Hepatocyte (in vitro differentiated cells): ENCODE results near the gene CCDC9. TPM values are rescaled to one million over a fixed set of nuclear protein-coding genes. Genes with fewer than 3 reads are reported as not detected.

ENCODE experiments used
- DNase-seq: peaks from one replicate; pipeline ENCODE4 v3.0.0-alpha.2; 2016; ENCODE audit warnings: low spot score
- H2AFZ ChIP-seq: fragments of 200-600 bp; sonication (generic); 2 replicates; pipeline ENCODE4 v1.6.0; 2016; ENCODE audit warnings: antibody characterized with exemption, mild to moderate bottlenecking
- H3K27ac ChIP-seq: fragments of 200-600 bp; sonication (generic); 2 replicates; pipeline ENCODE4 v1.5.1; 2016; ENCODE audit warnings: mild to moderate bottlenecking
- H3K27me3 ChIP-seq: fragments of 200-600 bp; sonication (generic); 2 replicates; pipeline ENCODE4 v1.6.1; 2016
- H3K36me3 ChIP-seq: fragments of 200-600 bp; sonication (generic); replicated peaks from 2 replicates; pipeline ENCODE4 v1.5.1; 2016; ENCODE audit warnings: low read depth; ENCODE audit not compliant: insufficient read depth
- H3K4me1 ChIP-seq: fragments of 200-600 bp; sonication (generic); 2 replicates; pipeline ENCODE4 v1.5.1; 2016; ENCODE audit warnings: mild to moderate bottlenecking, moderate library complexity; ENCODE audit not compliant: insufficient read depth
- H3K4me2 ChIP-seq: fragments of 200-600 bp; sonication (generic); 2 replicates; pipeline ENCODE4 v1.6.0; 2016
- H3K4me3 ChIP-seq: fragments of 200-600 bp; sonication (generic); 2 replicates; pipeline ENCODE4 v1.5.1; 2016; ENCODE audit warnings: mild to moderate bottlenecking
- H3K79me2 ChIP-seq: fragments of 200-600 bp; sonication (generic); 2 replicates; pipeline ENCODE4 v1.6.0; 2017; ENCODE audit warnings: mild to moderate bottlenecking
- H3K9me2 ChIP-seq: fragments of 200-600 bp; sonication (generic); replicated peaks from 2 replicates; pipeline ENCODE4 v1.6.0; 2017; ENCODE audit warnings: mild to moderate bottlenecking; ENCODE audit not compliant: insufficient read depth
- H3K9me3 ChIP-seq: fragments of 200-600 bp; sonication (generic); 2 replicates; pipeline ENCODE4 v1.5.1; 2016; ENCODE audit warnings: low read depth, mild to moderate bottlenecking
- H4K20me1 ChIP-seq: fragments of 200-600 bp; sonication (generic); 2 replicates; pipeline ENCODE4 v1.6.0; 2016; ENCODE audit warnings: mild to moderate bottlenecking; ENCODE audit not compliant: insufficient read depth, poor library complexity, severe bottlenecking
- CTCF ChIP-seq: fragments of 200-600 bp; sonication (generic); IDR thresholded peaks from 2 replicates; pipeline ENCODE4 v1.5.1; 2016; ENCODE audit warnings: antibody characterized with exemption, mild to moderate bottlenecking; ENCODE audit not compliant: poor library complexity
- EZH2 ChIP-seq: fragments of 200-600 bp; sonication (generic); IDR thresholded peaks from 2 replicates; pipeline ENCODE4 v1.6.1; 2016; ENCODE audit warnings: antibody characterized with exemption, mild to moderate bottlenecking, borderline replicate concordance
- EZH2phosphoT487 ChIP-seq: fragments of 200-600 bp; sonication (generic); IDR thresholded peaks from one replicate; pipeline ENCODE4 v1.6.1; 2018; ENCODE audit warnings: antibody characterized with exemption, mild to moderate bottlenecking, low read depth, moderate library complexity; ENCODE audit not compliant: unreplicated experiment, severe bottlenecking
- WGBS: methylation state at CpG from one replicate; pipeline ENCODE4 v1.1.6; 2016; ENCODE audit warnings: low lambda C conversion rate; ENCODE audit errors: missing lambda C conversion rate; 5-methylcytosine and 5-hydroxymethylcytosine counted together
- polyA plus RNA-seq: library from polyadenylated mRNA; unstranded; fragments of >200 nt; fragmentation: Nextera tagmentation; extraction: Ambion mirVana; gene quantifications from 2 replicates; pipeline ENCODE4 v1.2.1, GENCODE V29; 2016
- total RNA-seq: library from RNA; depleted of rRNA; stranded (reverse); fragments of >200 nt; gene quantifications from 2 replicates; pipeline ENCODE4 v1.2.3, GENCODE V29; 2014

CCDC9 gene
- total and polyA plus RNA-seq, 2 experiments from 2014 or later = 7.9 to 13.0 TPM

- WGBS = 23% methylated on average over 9 of the region's 16 CpGs
- peaks cover 10% of the 10 kb centered on the region for H3K4me1 ChIP-seq
- no peaks in the 10 kb centered on the region for H3K79me2 ChIP-seq
- no peak overlapping the region for H2AFZ ChIP-seq
- TF ChIP-seq EZH2phosphoT487 (no peak), EZH2 (no peak), CTCF (no peak)
- H3K27ac ChIP-seq = no peak overlapping the region
- no peaks in the 10 kb centered on the region for H3K9me2 ChIP-seq
- H3K4me2 ChIP-seq = peak overlapping the region; percentile 84
- no peaks in the 10 kb centered on the region for H4K20me1 ChIP-seq
- peaks cover 7% of the 10 kb centered on the region for H3K27me3 ChIP-seq
- H3K9me3 ChIP-seq = no peaks in the 10 kb centered on the region
- H3K4me3 ChIP-seq = no peak overlapping the region
- no peaks in the 10 kb centered on the region for H3K36me3 ChIP-seq
- no peak for DNase-seq
Observed at GRCh38 chr19:47239152-47239551, 17.2 kb upstream of the CCDC9 start.

DNA sequence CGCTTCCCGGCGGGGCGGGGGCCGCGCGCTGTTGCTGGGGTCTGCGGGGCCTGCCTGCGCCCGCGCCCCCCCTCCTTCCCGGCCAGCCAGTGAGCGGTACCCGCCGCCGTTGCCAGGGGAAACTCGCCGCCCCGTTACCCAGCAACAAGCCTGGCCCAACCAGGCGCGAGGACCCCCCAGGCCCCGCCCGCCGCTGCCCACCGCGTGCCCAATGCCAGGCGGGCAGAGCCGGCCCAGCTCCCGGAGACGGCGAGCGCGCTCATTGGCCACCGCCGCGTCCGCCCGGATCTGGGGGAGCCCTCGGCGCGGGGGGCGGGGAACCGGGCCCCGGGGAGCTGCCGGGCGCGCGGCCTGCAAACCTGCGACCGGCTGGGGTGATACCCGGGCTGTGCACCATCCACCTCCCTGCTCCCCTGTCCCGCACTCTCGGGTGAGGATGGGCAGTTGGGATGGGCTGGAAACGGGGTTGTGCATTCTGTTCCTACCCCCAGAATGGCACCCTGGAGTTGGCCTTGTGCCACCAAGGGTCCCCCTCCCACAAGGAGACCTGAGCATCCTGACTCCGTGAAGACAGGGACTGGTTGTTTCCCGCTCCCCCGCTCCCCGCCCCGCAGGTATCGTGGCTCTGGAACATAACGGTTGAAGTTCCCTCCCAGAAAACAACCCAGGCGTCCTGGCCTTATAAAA is 16.6 kb upstream of the CCDC9 start:
- Histone ChIP-seq H3K4me1 (peaks cover 10% of the 10 kb centered on the region), H3K79me2 (no peaks in the 10 kb centered on the region), H3K9me2 (no peaks in the 10 kb centered on the region), H2AFZ (no peak overlapping the region), H3K36me3 (no peaks in the 10 kb centered on the region), H4K20me1 (no peaks in the 10 kb centered on the region), H3K4me3 (no peak overlapping the region), H3K9me3 (no peaks in the 10 kb centered on the region), H3K27me3 (peaks cover 7% of the 10 kb centered on the region), H3K27ac (no peak overlapping the region), H3K4me2 (peak overlapping the region; percentile 84)
- no peak for TF ChIP-seq EZH2phosphoT487
- TF ChIP-seq EZH2 = no peak
- TF ChIP-seq CTCF = no peak
- DNase-seq = peak; percentile 69
- WGBS = 13% methylated on average over 23 of the region's 62 CpGs

DNA sequence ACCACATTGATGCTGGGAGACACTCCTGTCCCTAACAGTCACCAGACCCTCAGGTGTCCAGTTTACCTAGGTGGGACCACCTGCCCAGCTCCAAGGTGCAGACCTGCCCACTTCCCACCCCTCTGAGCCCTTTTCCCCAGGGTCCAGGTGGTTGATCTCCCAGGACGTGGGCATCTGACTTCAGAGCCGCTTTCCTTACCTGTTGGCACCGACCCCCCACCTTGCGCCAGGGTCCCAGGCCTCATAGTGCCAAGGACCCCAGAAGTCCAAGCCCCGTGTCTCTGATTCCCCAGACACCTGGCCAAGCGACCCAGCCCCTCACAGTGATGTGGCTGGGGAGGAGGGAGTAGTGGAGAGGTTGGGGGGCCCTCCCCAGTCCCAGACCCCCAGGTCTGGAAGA is 15.8 kb upstream of the CCDC9 start:
- no peak for DNase-seq
- Histone ChIP-seq H3K79me2 (no peaks in the 10 kb centered on the region), H3K27ac (no peak overlapping the region), H4K20me1 (no peaks in the 10 kb centered on the region), H3K4me3 (no peak overlapping the region), H2AFZ (no peak overlapping the region), H3K36me3 (no peaks in the 10 kb centered on the region), H3K9me3 (no peaks in the 10 kb centered on the region), H3K27me3 (peaks cover 7% of the 10 kb centered on the region), H3K9me2 (no peaks in the 10 kb centered on the region), H3K4me2 (peak overlapping the region; percentile 67), H3K4me1 (peaks cover 10% of the 10 kb centered on the region)
- WGBS = 81% methylated on average over 6 of the region's 6 CpGs
- TF ChIP-seq EZH2phosphoT487 (no peak), EZH2 (no peak), CTCF (no peak)
